K562 (cell line): ENCODE measurements around the gene CLEC19A. TPM values are rescaled to one million over a fixed set of nuclear protein-coding genes. Genes with fewer than 3 reads are reported as not detected.
A peak's percentile ranks its signal among the peaks of the same experiment; 100 is the strongest.

ENCODE experiments used
- ATAC-seq: fragments of 200-7000 bp; cut with Tn5 transposase; 3 replicates; pipeline ENCODE4 v1.9.1; 2020; ENCODE audit warnings: moderate library complexity
- BruUV-seq: library from RNA; stranded (reverse); fragments of 400-500 nt; replicated peaks from 2 replicates; lab custom pipeline; 2021; lab: Mats Ljungman, UMichigan
- CTCF ChIA-PET: fragments of 300-600 bp; formaldehyde crosslinking; extraction: SDS; loops from one replicate; lab custom pipeline; 2021; ENCODE audit warnings: low intra/inter-chr PET ratio; lab: Yijun Ruan, JAX
- POLR2A ChIA-PET: fragments of 300-600, 350-650 bp; sonication (Branson Sonifier 250); formaldehyde crosslinking; extraction: SDS; loops from one replicate; lab custom pipeline; 2021; ENCODE audit warnings: antibody characterized with exemption, inconsistent platforms; lab: Yijun Ruan, JAX
- DNase-seq, 4 experiments: peaks; one replicate each; pipeline versions ENCODE4 v3.0.0 to v3.0.0-alpha.2; 2011 to 2018; ENCODE audit warnings: low spot score in 3 of 4, mixed read lengths in 3 of 4; ENCODE audit errors: extremely low read depth in 1 of 4
- FAIRE-seq: peaks from 2 replicates; lab custom pipeline; 2011; peaks lifted over from hg19 to GRCh38; lab: Jason Lieb, UNC
- H2AFZ ChIP-seq: 2 replicates; pipeline ENCODE4 v1.6.0; 2011; ENCODE audit warnings: low read depth, low read length, control low read depth, inconsistent platforms
- H3K27ac ChIP-seq: fragments of 200-600 bp; 3 replicates; pipeline ENCODE4 v1.8.0; 2011; ENCODE audit warnings: low read depth, mild to moderate bottlenecking, control low read depth, inconsistent platforms, low read length, moderate library complexity, mixed read lengths; ENCODE audit errors: extremely low read depth
- H3K27me3 ChIP-seq, 2 experiments: fragments of 300-600 bp in 1 of 2; 2 replicates in 1 of 2; 3 replicates in 1 of 2; pipeline versions ENCODE4 v1.6.0 to v1.8.0; 2011; ENCODE audit warnings: inconsistent platforms in 2 of 2, low read length in 2 of 2, mild to moderate bottlenecking in 1 of 2, mixed read lengths in 1 of 2, moderate library complexity in 1 of 2; ENCODE audit not compliant: control insufficient read depth in 2 of 2, insufficient read depth in 2 of 2
- H3K36me3 ChIP-seq: fragments of 300-600 bp; 3 replicates; pipeline ENCODE4 v1.8.0; 2011; ENCODE audit warnings: mild to moderate bottlenecking, low read length, inconsistent platforms; ENCODE audit not compliant: control insufficient read depth, insufficient read depth
- H3K4me1 ChIP-seq, 2 experiments: fragments of 200-600 bp in 1 of 2; replicated peaks in 1 of 2; 2 replicates in 1 of 2; 3 replicates in 1 of 2; pipeline versions ENCODE4 v1.5.1 to v1.8.0; 2011; ENCODE audit warnings: inconsistent platforms in 2 of 2, low read length in 2 of 2, mild to moderate bottlenecking in 1 of 2, mixed read lengths in 1 of 2, moderate library complexity in 1 of 2; ENCODE audit not compliant: control insufficient read depth in 2 of 2, insufficient read depth in 2 of 2
- H3K4me2 ChIP-seq: 2 replicates; pipeline ENCODE4 v1.6.1; 2011; ENCODE audit warnings: low read length, control low read depth, inconsistent platforms, mixed read lengths; ENCODE audit not compliant: insufficient read depth
- H3K4me3 ChIP-seq: fragments of 200-600 bp; sonication (generic), shearing (Covaris generic); 2 replicates; pipeline ENCODE4 v1.5.1; 2016; ENCODE audit warnings: control low read depth, inconsistent platforms
- H3K79me2 ChIP-seq: fragments of 200-600 bp; 3 replicates; pipeline ENCODE4 v1.8.0; 2011; ENCODE audit warnings: low read length, inconsistent platforms; ENCODE audit not compliant: control insufficient read depth, insufficient read depth
- H3K9ac ChIP-seq, 2 experiments: 2 replicates each; pipeline versions ENCODE4 v1.6.0 to v1.6.1; 2011; ENCODE audit warnings: low read depth in 2 of 2, low read length in 2 of 2, control low read depth in 1 of 2, inconsistent platforms in 1 of 2, mild to moderate bottlenecking in 1 of 2, mixed read lengths in 1 of 2; ENCODE audit not compliant: insufficient read depth in 1 of 2
- H3K9me1 ChIP-seq: one replicate; pipeline ENCODE4 v1.6.0; 2011; ENCODE audit warnings: inconsistent platforms, mild to moderate bottlenecking, low read length, moderate library complexity; ENCODE audit not compliant: control insufficient read depth, insufficient read depth
- H3K9me3 ChIP-seq: replicated peaks from 2 replicates; pipeline ENCODE4 v1.5.1; 2011; ENCODE audit warnings: low read depth, low read length, inconsistent platforms; ENCODE audit not compliant: control insufficient read depth, insufficient read depth
- H4K20me1 ChIP-seq: replicated peaks from 2 replicates; pipeline ENCODE4 v1.6.1; 2011; ENCODE audit warnings: low read length, inconsistent platforms, mixed read lengths; ENCODE audit not compliant: control insufficient read depth, insufficient read depth
- ADNP ChIP-seq: fragments of 200-800 bp; sonication (Bioruptor generic); IDR thresholded peaks from 2 replicates; pipeline ENCODE4 v1.6.1; 2016; ENCODE audit warnings: missing genetic modification characterization, missing compliant biosample characterization
- ATF7 ChIP-seq: fragments of 450-650 bp; IDR thresholded peaks from 2 replicates; pipeline ENCODE4 v1.7.1; 2014; ENCODE audit warnings: mild to moderate bottlenecking, moderate library complexity
- BRD4 ChIP-seq: fragments of 200-600 bp; sonication (generic); IDR thresholded peaks from 2 replicates; pipeline ENCODE4 v1.6.1; 2017; ENCODE audit warnings: inconsistent platforms
- CREB1 ChIP-seq, 2 experiments: sonication (generic) in 1 of 2; formaldehyde crosslinking in 1 of 2; IDR thresholded peaks; 2 replicates each; pipeline versions ENCODE4 v1.6.1 to v1.8.0; 2012 to 2022; ENCODE audit warnings: inconsistent platforms in 1 of 2, mild to moderate bottlenecking in 1 of 2, missing genetic modification reagents in 1 of 2, moderate library complexity in 1 of 2
- HNRNPK ChIP-seq: fragments of 200-400 bp; formaldehyde crosslinking; IDR thresholded peaks from one replicate; pipeline ENCODE4 v1.6.1; 2018; ENCODE audit warnings: mild to moderate bottlenecking, low read depth, low read length; ENCODE audit not compliant: poor library complexity, severe bottlenecking
- NR3C1 ChIP-seq: sonication (generic); formaldehyde crosslinking; IDR thresholded peaks from 2 replicates; pipeline ENCODE4 v1.8.1; 2022; ENCODE audit warnings: missing genetic modification reagents
- PCBP2 ChIP-seq: fragments of 200-400 bp; formaldehyde crosslinking; IDR thresholded peaks from 2 replicates; pipeline ENCODE4 v1.6.1; 2018; ENCODE audit warnings: low read length, low read depth, mild to moderate bottlenecking, moderate library complexity; ENCODE audit not compliant: poor library complexity, severe bottlenecking
- POLR2G ChIP-seq: fragments of 200-400 bp; formaldehyde crosslinking; IDR thresholded peaks from 2 replicates; pipeline ENCODE4 v1.6.1; 2017; ENCODE audit warnings: low read depth, mild to moderate bottlenecking, antibody characterized with exemption, low read length, moderate library complexity
- PTBP1 ChIP-seq: fragments of 200-400 bp; formaldehyde crosslinking; IDR thresholded peaks from 2 replicates; pipeline ENCODE4 v1.6.1; 2017; ENCODE audit warnings: low read depth, low read length
- SNIP1 ChIP-seq: fragments of 450-650 bp; IDR thresholded peaks from 2 replicates; pipeline ENCODE4 v1.7.1; 2017; ENCODE audit warnings: low read depth, mild to moderate bottlenecking
- ZNF263 ChIP-seq: sonication (generic); formaldehyde crosslinking; IDR thresholded peaks from 2 replicates; pipeline ENCODE4 v1.8.0; 2022; ENCODE audit warnings: mild to moderate bottlenecking, missing genetic modification reagents, borderline replicate concordance
- WGBS: fragments of 100-300 bp; shearing (Covaris generic); methylation state at CpG from one replicate; pipeline ENCODE4 v1.1.6; 2016; ENCODE audit warnings: low coverage, mixed read lengths; ENCODE audit not compliant: insufficient coverage; ENCODE audit errors: missing lambda C conversion rate; 5-methylcytosine and 5-hydroxymethylcytosine counted together
- in situ Hi-C: fragments of 300-500 bp; cut with MboI; formaldehyde crosslinking; loops from 4 replicates; pipeline ENCODE4 v1.15.0; 2018; ENCODE audit warnings: inconsistent platforms, mixed read lengths
- intact Hi-C: fragments of 100-400 bp; cut with micrococcal nuclease; formaldehyde crosslinking; loops from 2 replicates; pipeline ENCODE4 v1.14.2; 2022
- polyA plus RNA-seq, 8 experiments: library from polyadenylated mRNA; depleted of rRNA in 4 of 8; stranded (reverse) in 5 of 8; unstranded in 3 of 8; fragments of >200 nt; fragmentation: Nextera tagmentation in 2 of 8; fragmentation: Illumina TruSeq in 1 of 8; extraction: Ambion mirVana in 2 of 8; extraction: Trizol in 1 of 8; gene quantifications; 2 replicates each; pipeline versions ENCODE4 v1.2.1 to v1.2.3, GENCODE V29; 2011 to 2014; ENCODE audit warnings: inconsistent platforms in 1 of 8, missing spikeins in 1 of 8
- total RNA-seq, 7 experiments: library from RNA; depleted of rRNA in 6 of 7; stranded (reverse); fragments of >200 nt in 6 of 7; fragmentation: Illumina TruSeq in 2 of 7; extraction: Trizol in 2 of 7; gene quantifications; 2 replicates each; pipeline versions ENCODE4 v1.2.1 to v1.2.3, GENCODE V29; 2011 to 2021; ENCODE audit warnings: low replicate concordance in 1 of 7
- TF ChIP-seq, protein P1 (sequence below): fragments of 250-450 bp; sonication (Bioruptor Pico); IDR thresholded peaks from 2 replicates; pipeline ENCODE4 v1.4.0; 2020; ENCODE audit warnings: mild to moderate bottlenecking, moderate library complexity, borderline replicate concordance

Gene CLEC19A
- total and polyA plus RNA-seq, 9 of the 15 experiments (the other 6 are each of a cell fraction or from before 2014, with no cell fraction given) = not detected

GRCh38 chr16:19314718-19315425, 29.3 kb downstream of the CLEC19A start:
- FAIRE-seq = no peak
- Histone ChIP-seq H3K4me3 (no peak overlapping the region), H3K4me1 (no peaks in the 10 kb centered on the region), H3K4me2 (no peak overlapping the region), H3K27me3 (peaks cover 0 to 6% of the 10 kb centered on the region in 2 experiments; a peak in 1 of 5 replicates), H3K9me3 (no peaks in the 10 kb centered on the region), H3K79me2 (no peaks in the 10 kb centered on the region), H3K9ac (no peak overlapping the region), H3K36me3 (no peaks in the 10 kb centered on the region), H3K27ac (no peak overlapping the region), H4K20me1 (no peaks in the 10 kb centered on the region), H2AFZ (no peak overlapping the region), H3K9me1 (no peaks in the 10 kb centered on the region)
- ChIA-PET POLR2A (no interaction called here), CTCF (no interaction called here)
- intact Hi-C loops = no loop called here
- no TSS peak for BruUV-seq
- TF ChIP-seq BRD4 = no peak
- TF ChIP-seq CREB1 (IDR thresholded peaks at IDR 0.05) = no peak
- no peak for TF ChIP-seq CREB1 (CRISPR knock-in tag; IDR thresholded peaks at IDR 0.05)
- TF ChIP-seq NR3C1 (CRISPR knock-in tag) = no peak
- peak; percentile 69; the same call in 1 of the 2 replicates for TF ChIP-seq ZNF263
- TF ChIP-seq, protein P1, sequence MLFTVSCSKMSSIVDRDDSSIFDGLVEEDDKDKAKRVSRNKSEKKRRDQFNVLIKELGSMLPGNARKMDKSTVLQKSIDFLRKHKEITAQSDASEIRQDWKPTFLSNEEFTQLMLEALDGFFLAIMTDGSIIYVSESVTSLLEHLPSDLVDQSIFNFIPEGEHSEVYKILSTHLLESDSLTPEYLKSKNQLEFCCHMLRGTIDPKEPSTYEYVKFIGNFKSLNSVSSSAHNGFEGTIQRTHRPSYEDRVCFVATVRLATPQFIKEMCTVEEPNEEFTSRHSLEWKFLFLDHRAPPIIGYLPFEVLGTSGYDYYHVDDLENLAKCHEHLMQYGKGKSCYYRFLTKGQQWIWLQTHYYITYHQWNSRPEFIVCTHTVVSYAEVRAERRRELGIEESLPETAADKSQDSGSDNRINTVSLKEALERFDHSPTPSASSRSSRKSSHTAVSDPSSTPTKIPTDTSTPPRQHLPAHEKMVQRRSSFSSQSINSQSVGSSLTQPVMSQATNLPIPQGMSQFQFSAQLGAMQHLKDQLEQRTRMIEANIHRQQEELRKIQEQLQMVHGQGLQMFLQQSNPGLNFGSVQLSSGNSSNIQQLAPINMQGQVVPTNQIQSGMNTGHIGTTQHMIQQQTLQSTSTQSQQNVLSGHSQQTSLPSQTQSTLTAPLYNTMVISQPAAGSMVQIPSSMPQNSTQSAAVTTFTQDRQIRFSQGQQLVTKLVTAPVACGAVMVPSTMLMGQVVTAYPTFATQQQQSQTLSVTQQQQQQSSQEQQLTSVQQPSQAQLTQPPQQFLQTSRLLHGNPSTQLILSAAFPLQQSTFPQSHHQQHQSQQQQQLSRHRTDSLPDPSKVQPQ (CRISPR knock-in tag) = no peak
- TF ChIP-seq POLR2G = no peak
- TF ChIP-seq PTBP1 = no peak
- no peak for TF ChIP-seq ADNP (tag)
- TF ChIP-seq SNIP1 = no peak
- no peak for TF ChIP-seq ATF7
- peak; percentile 65 for TF ChIP-seq HNRNPK
- peak; percentile 36 for TF ChIP-seq PCBP2
- ATAC-seq = no peak
- 6% methylated on average over 2 of the region's 2 CpGs for WGBS
- DNase-seq = no peak
- in situ Hi-C loops = no loop called here
